ENCODE measurements around the gene NTNG2.
A peak's percentile ranks its signal among the peaks of the same experiment; 100 is the strongest.

The NTNG2 gene

GRCh38 chr9:132207839-132208615 is 46.2 kb downstream of the NTNG2 start:
- FAIRE-seq, result no peak

- no peak for FAIRE-seq
Measured at GRCh38 chr9:132209228-132209627, 47.4 kb downstream of the NTNG2 start.

GRCh38 chr9:132210472-132211145 is 48.8 kb downstream of the NTNG2 start:
- FAIRE-seq, result no peak

- no peak for FAIRE-seq
Measured at GRCh38 chr9:132211570-132211969, 49.7 kb downstream of the NTNG2 start.

GRCh38 chr9:132214027-132214622 is 52.3 kb downstream of the NTNG2 start:
- FAIRE-seq, result no peak

GRCh38 chr9:132216861-132217619 is 55.2 kb downstream of the NTNG2 start:
- no peak for FAIRE-seq

- FAIRE-seq, result no peak
Measured at GRCh38 chr9:132218208-132218607, 56.4 kb downstream of the NTNG2 start.

GRCh38 chr9:132221941-132222340 is 60.1 kb downstream of the NTNG2 start:
- FAIRE-seq, result no peak

- FAIRE-seq, result no peak
Measured at GRCh38 chr9:132224645-132225044, 62.8 kb downstream of the NTNG2 start.

GRCh38 chr9:132226571-132227430 is 64.9 kb downstream of the NTNG2 start:
- FAIRE-seq, result no peak

GRCh38 chr9:132228062-132228461 is 66.2 kb downstream of the NTNG2 start:
- FAIRE-seq, result no peak

GRCh38 chr9:132230605-132231004 is 68.7 kb downstream of the NTNG2 start:
- FAIRE-seq, result no peak

GRCh38 chr9:132231019-132231701 is 69.3 kb downstream of the NTNG2 start:
- FAIRE-seq, result no peak

GRCh38 chr9:132232522-132232921 is 70.7 kb downstream of the NTNG2 start:
- no peak for FAIRE-seq

GRCh38 chr9:132233138-132233537 is 71.3 kb downstream of the NTNG2 start:
- no peak for FAIRE-seq

- no peak for FAIRE-seq
Measured at GRCh38 chr9:132234535-132234934, 72.7 kb downstream of the NTNG2 start.

- FAIRE-seq, result no peak
Measured at GRCh38 chr9:132235125-132235524, 73.3 kb downstream of the NTNG2 start.

- peak; percentile 63 for FAIRE-seq
Measured at GRCh38 chr9:132235894-132236661, 74.2 kb downstream of the NTNG2 start.

- no peak for FAIRE-seq
Measured at GRCh38 chr9:132236662-132237311, 74.9 kb downstream of the NTNG2 start.

- no peak for FAIRE-seq
Measured at GRCh38 chr9:132237481-132237880, 75.6 kb downstream of the NTNG2 start.

Data from G401.6 (cell line).